ENCODE results near the gene KLHDC3.

DNA sequence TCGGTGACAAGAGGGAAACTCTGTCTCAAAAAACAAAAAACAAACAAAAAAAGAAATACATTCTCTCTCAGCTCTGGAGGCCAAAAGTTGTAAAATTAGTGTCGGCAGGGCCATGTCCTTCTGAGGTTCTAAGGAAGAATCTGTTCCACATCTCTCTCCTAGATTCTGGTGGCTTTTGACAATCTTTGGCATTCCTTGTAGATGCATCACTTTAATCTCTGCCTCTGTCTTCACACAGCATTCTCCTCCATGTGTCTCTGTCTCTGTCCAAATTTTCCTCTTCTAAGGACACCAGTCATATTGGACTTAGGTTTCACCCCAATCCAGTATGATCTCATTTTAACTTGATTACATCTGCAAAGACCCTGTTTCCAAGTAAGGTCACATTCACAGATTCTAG, 20.6 kb upstream of the KLHDC3 start:
- TF ChIP-seq, protein P1, sequence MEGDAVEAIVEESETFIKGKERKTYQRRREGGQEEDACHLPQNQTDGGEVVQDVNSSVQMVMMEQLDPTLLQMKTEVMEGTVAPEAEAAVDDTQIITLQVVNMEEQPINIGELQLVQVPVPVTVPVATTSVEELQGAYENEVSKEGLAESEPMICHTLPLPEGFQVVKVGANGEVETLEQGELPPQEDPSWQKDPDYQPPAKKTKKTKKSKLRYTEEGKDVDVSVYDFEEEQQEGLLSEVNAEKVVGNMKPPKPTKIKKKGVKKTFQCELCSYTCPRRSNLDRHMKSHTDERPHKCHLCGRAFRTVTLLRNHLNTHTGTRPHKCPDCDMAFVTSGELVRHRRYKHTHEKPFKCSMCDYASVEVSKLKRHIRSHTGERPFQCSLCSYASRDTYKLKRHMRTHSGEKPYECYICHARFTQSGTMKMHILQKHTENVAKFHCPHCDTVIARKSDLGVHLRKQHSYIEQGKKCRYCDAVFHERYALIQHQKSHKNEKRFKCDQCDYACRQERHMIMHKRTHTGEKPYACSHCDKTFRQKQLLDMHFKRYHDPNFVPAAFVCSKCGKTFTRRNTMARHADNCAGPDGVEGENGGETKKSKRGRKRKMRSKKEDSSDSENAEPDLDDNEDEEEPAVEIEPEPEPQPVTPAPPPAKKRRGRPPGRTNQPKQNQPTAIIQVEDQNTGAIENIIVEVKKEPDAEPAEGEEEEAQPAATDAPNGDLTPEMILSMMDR (IDR thresholded peaks at IDR 0.05) = no peak
- no peak for TF ChIP-seq POLR2A (IDR thresholded peaks at IDR 0.05)

Data from heart left ventricle (tissue), 13 donors.